PC-3 (cell line): ENCODE measurements around the gene SRGAP3. TPM values are rescaled to one million over a fixed set of nuclear protein-coding genes. Genes with fewer than 3 reads are reported as not detected.

Experiments used
- ATAC-seq: fragments of 200-7000 bp; cut with Tn5 transposase; 2 replicates; pipeline ENCODE4 v1.9.1; 2020; ENCODE audit warnings: mild to moderate bottlenecking, moderate library complexity
- Bru-seq: library from RNA; stranded (reverse); fragments of 400-500 nt; gene quantifications from one replicate; lab custom pipeline; 2021; lab: Mats Ljungman, UMichigan
- BruChase-seq, 2 experiments: library from RNA; stranded (reverse); fragments of 400-500 nt; gene quantifications; one replicate each; lab custom pipeline; 2021; lab: Mats Ljungman, UMichigan
- BruUV-seq: library from RNA; stranded (reverse); fragments of 400-500 nt; replicated peaks from 2 replicates; lab custom pipeline; 2021; lab: Mats Ljungman, UMichigan
- CTCF ChIA-PET: fragments of 300-600 bp; sonication (Branson Sonifier 250); formaldehyde crosslinking; loops from one replicate; lab custom pipeline; 2022; ENCODE audit warnings: antibody characterized with exemption; lab: Charles Lee
- POLR2A ChIA-PET: fragments of 300-600 bp; sonication (Branson Sonifier 250); formaldehyde crosslinking; loops from one replicate; lab custom pipeline; 2022; ENCODE audit warnings: antibody characterized with exemption; ENCODE audit not compliant: unreplicated experiment; lab: Charles Lee
- DNase-seq: peaks from one replicate; pipeline ENCODE4 v3.0.0-alpha.2; 2015
- H2AFZ ChIP-seq: fragments of 300-600 bp; sonication (generic); 2 replicates; pipeline ENCODE4 v1.6.0; 2016; ENCODE audit warnings: antibody characterized with exemption, low read length
- H3F3A ChIP-seq: fragments of 300-600 bp; sonication (generic); one replicate; pipeline ENCODE4 v1.6.0; 2017; ENCODE audit warnings: antibody characterized with exemption, low read length, control low read depth, mild to moderate bottlenecking; ENCODE audit not compliant: unreplicated experiment
- H3K27ac ChIP-seq: fragments of 300-600 bp; sonication (generic); 2 replicates; pipeline ENCODE4 v1.5.1; 2016; ENCODE audit warnings: mild to moderate bottlenecking, low read length
- H3K27me3 ChIP-seq: fragments of 300-600 bp; sonication (generic); 2 replicates; pipeline ENCODE4 v1.6.1; 2016; ENCODE audit warnings: low read length, mixed read lengths
- H3K36me3 ChIP-seq: fragments of 300-600 bp; sonication (generic); 2 replicates; pipeline ENCODE4 v1.6.1; 2016; ENCODE audit warnings: low read depth, mixed run types, low read length, mixed read lengths
- H3K4me1 ChIP-seq: fragments of 300-600 bp; sonication (generic); 2 replicates; pipeline ENCODE4 v1.5.1; 2016; ENCODE audit warnings: low read length; ENCODE audit not compliant: insufficient read depth
- H3K4me2 ChIP-seq: fragments of 300-600 bp; sonication (generic); 2 replicates; pipeline ENCODE4 v1.6.0; 2016; ENCODE audit warnings: low read length
- H3K4me3 ChIP-seq: fragments of 300-600 bp; sonication (generic); 2 replicates; pipeline ENCODE4 v1.5.1; 2016; ENCODE audit warnings: mild to moderate bottlenecking, low read length, mixed read lengths
- H3K79me2 ChIP-seq: fragments of 300-600 bp; sonication (generic); 2 replicates; pipeline ENCODE4 v1.6.1; 2017; ENCODE audit warnings: low read length, mixed read lengths
- H3K9ac ChIP-seq: fragments of 300-600 bp; sonication (generic); 2 replicates; pipeline ENCODE4 v1.6.0; 2016; ENCODE audit warnings: mild to moderate bottlenecking, low read length
- H3K9me2 ChIP-seq: fragments of 300-600 bp; sonication (generic); replicated peaks from 2 replicates; pipeline ENCODE4 v1.6.1; 2016; ENCODE audit warnings: mixed run types, low read length, mixed read lengths
- H3K9me3 ChIP-seq: fragments of 300-600 bp; sonication (generic); 2 replicates; pipeline ENCODE4 v1.6.1; 2016; ENCODE audit warnings: low read length, mixed read lengths
- H4K20me1 ChIP-seq: fragments of 300-600 bp; sonication (generic); 2 replicates; pipeline ENCODE4 v1.6.1; 2016; ENCODE audit warnings: low read length, mixed read lengths
- CTCF ChIP-seq: fragments of 300-600 bp; sonication (generic); conservative IDR thresholded peaks from 2 replicates; pipeline ENCODE4 v1.5.1; 2017; ENCODE audit warnings: antibody characterized with exemption, low read depth, mild to moderate bottlenecking, low read length
- EZH2 ChIP-seq: fragments of 300-600 bp; sonication (generic); IDR thresholded peaks from one replicate; pipeline ENCODE4 v1.6.1; 2017; ENCODE audit warnings: antibody characterized with exemption, mild to moderate bottlenecking, low read length; ENCODE audit not compliant: unreplicated experiment
- EZH2phosphoT487 ChIP-seq: fragments of 300-600 bp; sonication (generic); IDR thresholded peaks from 2 replicates; pipeline ENCODE4 v1.6.1; 2018; ENCODE audit warnings: mild to moderate bottlenecking, antibody characterized with exemption, low read length, borderline replicate concordance
- intact Hi-C: fragments of 100-400 bp; cut with micrococcal nuclease; formaldehyde crosslinking; loops from 2 replicates; pipeline ENCODE4 v1.9.0; 2023
- long read RNA-seq: library from polyadenylated mRNA; unstranded; transcript quantifications from one replicate; pipeline ENCODE4 v2.0.0, GENCODE V29; 2021; ENCODE audit not compliant: unreplicated experiment
- total RNA-seq: library from RNA; depleted of rRNA; stranded (reverse); fragments of >200 nt; gene quantifications from 2 replicates; pipeline ENCODE4 v1.2.3, GENCODE V29; 2014; rRNA removed

Gene SRGAP3
- 7.5 and 9.6 TPM in 2 replicates for total RNA-seq
- percentile 54 among the genes with signal in this experiment for Bru-seq, nascent RNA
- percentile 47 among the genes with signal in this experiment for BruChase-seq, experiment 1, labeled RNA remaining after a 6-hour chase
- BruChase-seq, experiment 2, labeled RNA remaining after a 2-hour chase: percentile 61 among the genes with signal in this experiment
- long read RNA-seq, partial matches to known transcripts: 9 of 24 reads
- long read RNA-seq, other reads (novel, unspliced or antisense): 13 of 24 reads

GRCh38 chr3:9249273-9250192 is at the start of gene SRGAP3:
SRGAP3 (minus strand) TSS chr3:9249646; CDS start chr3:9248951, 695 bp downstream.
- CTCF ChIA-PET: interaction anchor here (0.6 to 2.7 kb wide), 4 partner anchors 25 to 102 kb away, joined by 3 to 16 read pairs (median 4); no protein-coding TSS in a partner anchor
- BruUV-seq: TSS peak; percentile 64
- Histone ChIP-seq H3K36me3 (no peaks in the 10 kb centered on the region), H3K79me2 (no peaks in the 10 kb centered on the region), H3K9me3 (no peaks in the 10 kb centered on the region), H3K4me2 (peak within 1 kb of the TSS; percentile 94), H4K20me1 (no peaks in the 10 kb centered on the region), H3K9ac (peak within 1 kb of the TSS; percentile 51), H3K4me3 (peak within 1 kb of the TSS; percentile 77), H3F3A (no peaks in the 10 kb centered on the region), H3K27ac (peak within 1 kb of the TSS; percentile 39), H2AFZ (peak within 1 kb of the TSS; percentile 80), H3K27me3 (no peaks in the 10 kb centered on the region), H3K9me2 (no peaks in the 10 kb centered on the region), H3K4me1 (peaks cover 45% of the 10 kb centered on the region)
- ATAC-seq: peak; percentile 93
- intact Hi-C loops: loop anchor here (1.0 to 5.0 kb wide), 7 partner anchors 35 to 182 kb away; no protein-coding TSS in a partner anchor
- DNase-seq: peak; percentile 97
- POLR2A ChIA-PET: interaction anchor here (0.6 to 0.7 kb wide), 4 partner anchors 23 to 237 kb away, joined by 3 to 21 read pairs (median 5); no protein-coding TSS in a partner anchor
- no peak for TF ChIP-seq EZH2phosphoT487
- peak; percentile 32; the same call in 1 of the 2 replicates for TF ChIP-seq CTCF

GRCh38 chr3:9298236-9298635 is 48.8 kb upstream of the SRGAP3 start:
- Histone ChIP-seq H4K20me1 (no peaks in the 10 kb centered on the region), H3K4me1 (peaks cover 14% of the 10 kb centered on the region), H3F3A (no peaks in the 10 kb centered on the region), H3K79me2 (no peaks in the 10 kb centered on the region), H3K4me2 (no peak overlapping the region), H3K4me3 (no peak overlapping the region), H3K9ac (no peak overlapping the region), H3K9me3 (no peaks in the 10 kb centered on the region), H3K27me3 (no peaks in the 10 kb centered on the region), H3K27ac (no peak overlapping the region), H3K9me2 (no peaks in the 10 kb centered on the region), H2AFZ (no peak overlapping the region), H3K36me3 (no peaks in the 10 kb centered on the region)
- ATAC-seq (no peak), DNase-seq (peak; percentile 40)
- BruUV-seq: no TSS peak
- ChIA-PET POLR2A (no interaction called here), CTCF (no interaction called here)
- intact Hi-C loops: no loop called here
- no peak for TF ChIP-seq CTCF
- TF ChIP-seq EZH2: no peak
- no peak for TF ChIP-seq EZH2phosphoT487
